ENCODE results near the gene SNAP47.

Gene SNAP47

GRCh38 chr1:227780101-227781044 is 45.1 kb downstream of the SNAP47 start:
- TF ChIP-seq ZBTB7A (IDR thresholded peaks at IDR 0.05; ENCODE audit: low read depth) (no peak), TAF1 (IDR thresholded peaks at IDR 0.05; ENCODE audit: low read depth) (no peak), MAX (IDR thresholded peaks at IDR 0.05) (no peak), EGR1 (IDR thresholded peaks at IDR 0.05) (no peak), EP300 (IDR thresholded peaks at IDR 0.05; ENCODE audit: borderline replicate concordance) (no peak), REST (IDR thresholded peaks at IDR 0.05; ENCODE audit: low read depth) (no peak), CREB1 (IDR thresholded peaks at IDR 0.05; ENCODE audit: low read depth) (no peak), TEAD4 (IDR thresholded peaks at IDR 0.05) (no peak), YY1 (IDR thresholded peaks at IDR 0.05; ENCODE audit: low read depth) (no peak), FOXM1 (IDR thresholded peaks at IDR 0.05; ENCODE audit: borderline replicate concordance, low read depth) (no peak), CEBPB (IDR thresholded peaks at IDR 0.05) (no peak), NFIC (IDR thresholded peaks at IDR 0.05) (no peak), TCF12 (IDR thresholded peaks at IDR 0.05; ENCODE audit: low read depth) (no peak), USF1 (IDR thresholded peaks at IDR 0.05) (no peak), RAD21 (IDR thresholded peaks at IDR 0.05; ENCODE audit: low read depth) (no peak)

GRCh38 chr1:227781314-227781930 is 46.2 kb downstream of the SNAP47 start:
- TF ChIP-seq EP300 (IDR thresholded peaks at IDR 0.05; ENCODE audit: borderline replicate concordance) (no peak), REST (IDR thresholded peaks at IDR 0.05; ENCODE audit: low read depth) (no peak), FOXM1 (IDR thresholded peaks at IDR 0.05; ENCODE audit: borderline replicate concordance, low read depth) (no peak), MAX (IDR thresholded peaks at IDR 0.05) (no peak), USF1 (IDR thresholded peaks at IDR 0.05) (no peak)

- no peak for TF ChIP-seq CREB1 (IDR thresholded peaks at IDR 0.05; ENCODE audit: low read depth)
- no peak for TF ChIP-seq FOXM1 (IDR thresholded peaks at IDR 0.05; ENCODE audit: borderline replicate concordance, low read depth)
- TF ChIP-seq RAD21 (IDR thresholded peaks at IDR 0.05; ENCODE audit: low read depth): no peak
- no peak for TF ChIP-seq EGR1 (IDR thresholded peaks at IDR 0.05)
- no peak for TF ChIP-seq ZBTB7A (IDR thresholded peaks at IDR 0.05; ENCODE audit: low read depth)
- TF ChIP-seq EP300 (IDR thresholded peaks at IDR 0.05; ENCODE audit: borderline replicate concordance): no peak
- TF ChIP-seq TEAD4 (IDR thresholded peaks at IDR 0.05): no peak
- no peak for TF ChIP-seq TAF1 (IDR thresholded peaks at IDR 0.05; ENCODE audit: low read depth)
- TF ChIP-seq REST (IDR thresholded peaks at IDR 0.05; ENCODE audit: low read depth): no peak
- TF ChIP-seq USF1 (IDR thresholded peaks at IDR 0.05): no peak
- no peak for TF ChIP-seq TCF12 (IDR thresholded peaks at IDR 0.05; ENCODE audit: low read depth)
- TF ChIP-seq CEBPB (IDR thresholded peaks at IDR 0.05): no peak
- no peak for TF ChIP-seq MAX (IDR thresholded peaks at IDR 0.05)
- no peak for TF ChIP-seq NFIC (IDR thresholded peaks at IDR 0.05)
Observed at GRCh38 chr1:227782226-227782625, 47.0 kb downstream of the SNAP47 start.
